HEK293T (cell line): Measurements from ENCODE around the gene LRP2BP.

Experiments
- BHLHE40 ChIP-seq: fragments of 450-650 bp; IDR thresholded peaks from 2 replicates; pipeline ENCODE4 v1.6.1; 2016; ENCODE audit warnings: mild to moderate bottlenecking, moderate library complexity, borderline replicate concordance
- SUZ12 ChIP-seq: fragments of 450-650 bp; IDR thresholded peaks from 2 replicates; pipeline ENCODE4 v1.6.1; 2016; ENCODE audit warnings: mild to moderate bottlenecking

- TF ChIP-seq SUZ12, result no peak
- TF ChIP-seq BHLHE40, result no peak
Measured at GRCh38 chr4:185364886-185365285, 30.8 kb downstream of the LRP2BP start.
